ENCODE data around the gene RPS16.

The RPS16 gene

GRCh38 chr19:39384839-39385568 lies 50.7 kb downstream of the RPS16 start:
- DNase-seq = no peak
